Limb (tissue), 2 donors: ENCODE results near the gene TENM4.

ENCODE experiments used
- DNase-seq, 2 donors: peaks; one replicate each; pipeline ENCODE4 v3.0.0-alpha.2; 2016; ENCODE audit errors: extremely low spot score in 2 of 2

The TENM4 gene

GRCh38 chr11:78722786-78723185 is 718.0 kb downstream of the TENM4 start:
- DNase-seq: no peak

DNA sequence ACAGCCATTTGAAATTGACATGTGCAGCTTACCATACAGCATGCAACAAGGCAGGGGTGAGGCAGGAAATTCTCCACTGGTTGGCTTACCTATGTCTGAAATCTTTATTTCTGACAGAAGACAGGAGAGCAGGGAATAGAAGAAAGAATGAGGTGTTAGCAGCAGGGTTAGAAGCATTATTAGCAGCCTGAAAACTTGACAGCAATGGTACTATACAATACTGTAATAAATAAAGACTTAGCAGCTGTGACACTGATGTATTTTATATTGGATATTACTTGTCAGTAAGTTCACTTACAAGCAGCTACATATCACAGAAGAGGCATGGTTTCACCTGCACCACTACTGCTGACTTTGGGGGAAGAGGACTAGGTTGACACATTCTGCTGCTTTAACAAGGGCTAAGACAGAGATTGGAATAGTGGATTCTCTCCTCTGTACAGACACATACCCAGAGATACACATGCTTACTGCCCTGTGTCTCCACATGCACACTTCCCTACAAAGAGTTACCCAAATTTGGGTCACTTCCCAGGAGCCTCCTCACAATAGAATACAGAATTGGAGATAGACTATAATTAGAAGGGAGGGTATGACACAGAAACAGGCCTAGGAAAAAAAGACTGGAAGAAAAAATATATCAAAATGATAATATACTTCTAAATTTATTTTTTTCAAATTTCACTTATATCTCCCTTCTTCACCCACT is 720.4 kb downstream of the TENM4 start:
- DNase-seq: no peak

DNA sequence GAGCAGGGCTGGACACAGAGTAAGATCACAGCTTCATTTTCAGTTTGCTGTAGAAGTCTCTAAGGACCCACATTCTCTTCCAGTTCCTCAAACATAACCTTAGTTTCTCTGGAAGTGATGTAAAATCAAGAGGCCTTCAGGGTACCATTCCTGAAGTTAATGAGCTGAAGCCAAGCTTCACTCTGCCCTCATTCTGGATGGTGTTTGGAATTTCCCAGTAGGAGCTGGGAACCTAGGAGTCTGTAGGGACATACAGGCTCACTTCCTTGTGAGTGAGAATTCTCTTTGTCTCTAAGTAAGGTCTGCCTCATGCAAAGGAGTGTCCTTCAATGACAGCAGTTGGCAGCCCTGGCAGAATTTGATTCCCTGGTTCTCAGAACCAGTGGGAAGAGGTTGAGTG is 723.8 kb downstream of the TENM4 start:
- no peak for DNase-seq

DNA sequence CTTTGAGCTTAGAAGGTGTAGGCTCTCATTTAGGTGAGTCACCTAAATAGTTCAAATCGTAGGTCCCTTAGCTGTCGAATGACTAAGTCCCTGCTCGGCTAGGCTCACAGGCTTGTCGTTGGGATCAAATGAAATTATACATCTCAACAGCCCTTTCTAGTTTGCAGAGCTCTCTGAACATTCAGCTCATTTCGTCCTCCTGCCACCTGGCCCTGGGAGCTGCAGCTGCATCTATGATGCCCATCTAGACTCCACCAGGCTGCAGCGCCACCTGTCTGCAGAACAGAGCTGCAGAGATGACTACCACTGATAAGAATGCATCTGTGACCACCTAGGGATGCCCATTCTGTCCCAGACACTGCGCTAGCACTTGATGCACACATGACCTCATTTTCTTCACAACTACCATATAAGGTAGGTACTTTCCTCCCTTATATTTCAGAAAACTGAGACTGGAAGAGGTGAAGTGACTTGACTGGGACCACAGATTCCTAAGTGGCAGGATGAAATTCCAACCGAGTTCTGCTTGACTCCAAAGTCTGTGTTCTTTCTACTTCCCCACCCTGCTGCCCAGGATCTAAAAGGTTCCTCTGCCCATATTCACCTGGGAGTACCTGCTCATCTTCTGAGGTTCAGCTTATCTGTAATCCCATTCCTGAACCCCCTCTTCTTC is 725.1 kb downstream of the TENM4 start:
- peak in 1 of 2 donors; percentile 62 for DNase-seq

GRCh38 chr11:78714539-78714938 is 726.3 kb downstream of the TENM4 start:
- no peak for DNase-seq

- DNase-seq: no peak
Measured at GRCh38 chr11:78711735-78712134, 729.1 kb downstream of the TENM4 start.

- DNase-seq: no peak
Measured at GRCh38 chr11:78710417-78710816, 730.4 kb downstream of the TENM4 start.

DNA sequence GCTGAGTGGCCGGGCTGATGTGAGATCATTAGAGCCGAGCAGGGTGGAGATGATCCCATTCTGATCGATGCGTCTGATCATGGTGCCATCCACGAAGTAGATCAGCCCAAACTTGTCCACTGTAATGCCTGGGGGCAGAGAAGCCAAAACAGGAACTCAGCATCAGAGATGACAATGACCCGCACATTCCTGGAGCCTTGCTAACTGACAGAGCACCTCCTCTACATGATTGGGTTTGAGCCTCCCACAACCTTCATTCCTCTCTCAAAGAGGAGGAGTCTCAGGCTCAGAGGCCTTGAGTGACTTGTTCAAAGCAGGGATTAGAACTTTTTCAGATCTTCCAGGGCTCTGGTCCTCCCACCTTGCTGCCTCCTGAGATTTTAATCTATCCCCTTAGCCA is 732.4 kb downstream of the TENM4 start:
- no peak for DNase-seq

DNA sequence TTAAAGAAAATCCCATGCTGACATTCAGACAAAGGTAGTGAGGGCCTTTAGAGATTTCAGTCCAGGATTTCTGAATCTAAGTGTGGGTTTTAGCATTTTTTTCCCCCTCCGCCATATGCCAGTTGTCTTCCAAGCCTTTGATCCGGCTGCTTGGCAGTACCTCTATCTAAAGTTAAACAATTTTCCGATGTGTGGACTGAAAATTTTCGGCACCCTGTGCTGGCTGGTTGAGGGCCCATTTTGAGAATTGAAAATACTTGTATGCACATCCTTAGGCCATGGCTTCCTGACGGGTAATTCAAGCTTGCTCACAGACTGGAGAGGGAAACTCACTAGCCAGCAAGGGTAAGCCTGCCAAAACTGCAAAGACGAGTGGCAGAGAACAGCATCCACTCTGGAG is 734.3 kb downstream of the TENM4 start:
- DNase-seq: no peak

- DNase-seq: no peak
Measured at GRCh38 chr11:78704811-78705210, 736.0 kb downstream of the TENM4 start.

DNA sequence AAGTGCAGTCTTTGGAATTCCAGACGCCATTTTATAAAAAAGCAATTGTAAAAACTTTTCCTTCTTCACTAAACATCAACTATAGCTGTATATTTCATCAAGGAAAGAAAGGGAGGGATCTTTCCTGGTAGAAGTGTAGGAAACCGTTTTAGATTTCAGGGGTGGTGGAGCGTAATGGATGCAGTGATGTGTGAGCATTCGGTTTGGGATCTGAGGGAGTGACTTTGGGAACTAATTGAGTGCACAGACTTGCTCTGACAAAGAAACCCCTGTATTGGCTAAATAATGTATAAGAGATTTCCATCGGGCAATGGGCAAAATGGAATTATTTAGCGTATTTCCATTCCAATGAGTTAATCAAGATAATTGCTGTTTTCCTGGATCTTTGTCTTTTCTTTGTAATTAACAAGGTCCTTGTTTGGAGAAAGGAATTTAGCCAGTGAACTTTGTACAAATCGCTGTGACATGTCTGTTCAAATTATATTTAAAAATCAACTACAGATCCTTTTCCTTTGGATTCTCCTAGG is 741.2 kb downstream of the TENM4 start:
- DNase-seq: no peak

DNA sequence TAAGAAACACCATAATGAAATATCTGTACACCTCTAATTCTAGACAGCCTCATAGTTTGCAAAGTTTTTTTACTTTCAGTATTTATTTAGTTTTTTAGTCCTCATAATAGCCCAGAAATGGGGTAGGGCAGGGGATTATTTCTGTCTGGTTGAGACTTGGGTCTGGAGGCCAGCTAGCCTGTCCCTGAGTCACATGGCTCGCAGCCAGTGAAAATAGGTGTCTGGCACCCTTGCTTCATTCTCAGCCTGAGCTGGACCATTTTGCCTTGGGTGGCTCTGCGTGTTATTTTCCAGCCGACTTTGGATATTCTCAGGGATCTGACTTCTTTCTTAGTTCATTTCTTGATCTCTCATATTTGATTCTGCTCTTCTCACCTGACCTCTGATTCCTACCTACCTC is 742.2 kb downstream of the TENM4 start:
- DNase-seq: no peak

DNA sequence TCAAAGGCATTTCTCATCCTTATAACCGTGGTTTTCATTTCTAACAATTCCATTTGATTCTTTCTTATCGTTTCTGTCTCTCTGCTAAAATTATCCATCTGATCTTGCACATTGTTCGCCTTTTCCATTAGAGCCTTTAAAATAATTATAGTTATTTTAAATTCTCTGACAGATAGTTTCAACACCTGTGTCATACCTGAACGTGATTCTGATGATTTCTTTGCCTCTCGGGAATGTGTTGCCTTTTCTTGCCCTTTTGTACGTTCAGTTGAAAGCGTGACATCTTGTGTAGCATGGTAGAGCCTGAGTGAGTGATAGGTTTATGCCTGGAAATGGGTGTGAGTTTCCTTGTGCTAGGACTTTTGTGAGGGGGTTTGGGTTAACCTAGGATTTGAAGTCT is 744.7 kb downstream of the TENM4 start:
- DNase-seq: no peak

DNA sequence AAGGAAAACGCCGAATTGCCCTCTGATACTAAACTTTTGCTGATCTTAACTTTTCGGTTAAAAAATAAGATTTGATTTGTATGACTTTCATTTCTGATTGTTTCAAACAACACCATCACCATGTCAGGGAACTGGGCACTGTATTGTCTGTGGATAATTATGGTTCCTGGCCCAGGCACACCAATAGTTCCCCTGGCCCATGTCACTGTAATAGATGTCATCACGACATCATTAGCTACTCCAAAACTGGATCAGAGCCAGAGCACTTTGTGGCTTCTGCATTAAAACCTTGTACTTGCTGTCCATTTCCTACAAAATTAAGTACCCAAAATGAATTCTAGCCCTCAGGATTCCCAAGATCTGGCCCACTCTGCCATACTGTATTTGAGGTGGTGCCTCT is 746.7 kb downstream of the TENM4 start:
- DNase-seq: no peak

DNA sequence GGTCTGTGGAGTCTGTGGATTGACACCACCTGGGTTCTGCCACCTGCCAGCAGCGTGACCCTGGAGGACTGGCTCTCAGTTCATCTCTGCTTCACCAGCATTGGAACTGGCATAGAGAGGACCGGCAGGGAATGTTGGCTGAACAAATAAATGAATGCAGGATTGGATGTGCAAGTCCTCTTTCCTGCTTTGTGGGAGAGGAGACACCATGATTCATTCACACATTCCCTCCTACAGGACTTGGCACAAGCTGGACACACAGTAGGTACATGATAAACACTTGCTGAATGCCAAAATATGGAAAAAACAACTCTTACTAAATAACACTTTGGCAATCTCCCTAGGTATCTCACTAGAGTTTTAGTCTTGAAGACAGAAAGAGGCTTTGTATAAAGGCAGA is 749.6 kb downstream of the TENM4 start:
- DNase-seq: no peak

DNA sequence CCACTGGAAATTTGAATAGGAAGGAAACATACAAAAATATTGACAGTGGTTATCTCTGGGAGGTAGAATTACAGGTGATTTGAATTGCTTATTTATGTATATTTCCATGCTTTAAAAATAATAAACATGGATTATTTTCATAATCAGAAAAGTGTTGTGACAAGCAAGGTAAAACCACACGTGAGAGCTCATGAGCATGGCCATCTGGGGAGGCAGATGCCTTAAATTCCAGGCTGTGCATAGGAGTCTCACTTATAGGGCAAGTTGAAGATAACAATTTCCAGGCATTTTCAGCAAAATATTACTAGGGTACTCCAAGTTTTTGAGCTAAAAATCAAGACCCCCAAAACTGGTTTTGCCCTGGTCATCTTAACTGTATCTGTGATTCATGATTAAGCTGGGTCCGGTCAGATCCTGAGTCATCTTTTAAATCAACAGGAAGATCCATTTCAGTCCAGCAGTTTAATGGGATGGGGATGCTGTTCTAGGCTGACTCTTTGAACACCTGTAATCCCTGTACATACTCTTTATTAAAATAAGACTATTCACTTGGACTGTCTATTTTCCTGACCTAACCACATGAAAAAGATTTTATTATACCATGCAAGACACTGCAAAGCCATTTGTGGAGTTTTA is 750.4 kb downstream of the TENM4 start:
- no peak for DNase-seq

GRCh38 chr11:78689585-78690153 is 751.2 kb downstream of the TENM4 start:
- DNase-seq: no peak

GRCh38 chr11:78689101-78689500 is 751.7 kb downstream of the TENM4 start:
- DNase-seq: no peak

DNA sequence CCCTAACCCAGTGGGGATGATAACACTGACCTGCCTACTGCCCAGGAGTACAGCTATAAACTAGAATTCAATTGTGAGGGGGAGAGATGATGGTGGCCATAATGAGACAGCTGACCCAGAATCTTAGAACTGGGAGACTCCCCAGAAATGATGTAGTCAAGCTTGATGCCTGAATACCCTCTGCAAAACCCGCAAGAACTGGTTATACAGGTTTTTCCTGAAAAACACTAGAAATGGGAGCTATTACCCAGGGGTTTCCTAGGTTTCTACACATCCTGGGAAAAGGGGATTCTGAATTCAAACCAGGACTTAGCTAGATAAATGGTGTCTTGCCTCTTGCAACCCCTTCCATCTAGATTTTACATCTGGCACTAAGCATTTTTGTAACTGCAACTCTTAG is 752.4 kb downstream of the TENM4 start:
- no peak for DNase-seq

- DNase-seq: no peak
Measured at GRCh38 chr11:78685156-78685555, 755.7 kb downstream of the TENM4 start.

DNA sequence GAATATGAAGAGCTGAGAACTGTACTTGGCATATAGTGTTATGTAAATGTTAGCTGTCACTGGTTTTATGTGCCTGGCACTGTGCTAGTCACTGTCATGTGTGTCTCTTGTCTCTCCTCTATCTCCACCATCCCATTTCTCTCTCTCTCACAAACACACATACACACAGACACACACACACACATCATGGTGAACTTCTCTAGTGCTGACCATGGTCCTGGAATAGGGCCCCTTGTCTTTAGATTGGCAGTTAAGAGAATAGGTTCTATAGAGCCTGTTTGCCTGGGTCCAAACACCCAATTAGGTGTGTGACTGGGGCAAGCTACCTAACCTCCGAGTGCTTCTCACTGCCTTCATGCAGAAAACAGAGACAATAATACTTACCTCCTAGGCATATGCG is 756.5 kb downstream of the TENM4 start:
- no peak for DNase-seq

DNA sequence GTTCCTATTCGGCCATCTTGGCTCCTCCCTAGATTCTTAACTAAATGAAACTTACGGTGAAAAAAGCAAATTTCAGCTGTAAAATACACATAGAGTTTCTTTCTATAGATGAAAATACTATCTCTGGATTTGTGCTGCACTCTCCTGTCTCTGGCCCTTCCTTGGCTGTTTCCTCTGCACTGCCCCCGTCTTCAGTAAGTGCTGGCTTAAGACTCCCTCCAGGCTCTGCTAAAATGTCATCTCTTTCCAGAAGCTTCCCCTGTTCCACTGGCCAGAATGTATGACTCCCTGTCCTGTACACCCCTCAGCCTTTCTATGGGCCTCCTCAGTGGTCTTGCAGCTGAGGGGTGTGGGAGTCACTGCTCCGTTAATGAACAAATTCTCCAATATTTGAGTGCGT is 757.1 kb downstream of the TENM4 start:
- DNase-seq: no peak
